Testis (tissue), 2 donors: ENCODE data around the gene GSTA5.

ENCODE experiments used
- POLR2A ChIP-seq: fragments of 450-650 bp; IDR thresholded peaks from one replicate; pipeline ENCODE4 v1.6.1; 2017; ENCODE audit warnings: antibody characterized with exemption, mild to moderate bottlenecking, moderate library complexity
- TF ChIP-seq, protein P1 (sequence below), 3 experiments: fragments of 450-650 bp in 2 of 3; fragments of 200-600 bp in 1 of 3; sonication (generic) in 1 of 3; IDR thresholded peaks; one replicate each; pipeline ENCODE4 v1.5.1; 2016 to 2019; ENCODE audit warnings: antibody characterized with exemption in 3 of 3, mild to moderate bottlenecking in 2 of 3, moderate library complexity in 1 of 3

DNA sequence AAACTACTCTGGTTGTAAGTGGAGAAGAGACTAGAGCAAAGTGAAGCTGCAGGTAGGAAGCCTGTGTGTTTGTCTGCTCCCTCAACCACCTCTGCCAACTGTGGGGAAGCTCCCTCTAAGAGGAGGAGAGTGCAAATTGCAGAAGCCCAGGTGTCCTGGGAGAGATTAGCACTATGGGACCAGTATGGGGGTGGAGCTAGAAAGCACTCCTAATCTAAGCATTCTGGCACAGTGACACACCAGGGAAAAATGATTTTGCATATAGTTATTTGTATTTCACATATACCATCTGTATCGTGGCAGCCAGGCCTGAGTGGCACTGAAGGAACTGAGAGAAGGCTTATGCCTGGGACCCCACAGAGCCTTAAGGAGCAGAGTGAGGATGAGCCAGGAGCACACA is 49.8 kb downstream of the GSTA5 start:
- TF ChIP-seq, protein P1, sequence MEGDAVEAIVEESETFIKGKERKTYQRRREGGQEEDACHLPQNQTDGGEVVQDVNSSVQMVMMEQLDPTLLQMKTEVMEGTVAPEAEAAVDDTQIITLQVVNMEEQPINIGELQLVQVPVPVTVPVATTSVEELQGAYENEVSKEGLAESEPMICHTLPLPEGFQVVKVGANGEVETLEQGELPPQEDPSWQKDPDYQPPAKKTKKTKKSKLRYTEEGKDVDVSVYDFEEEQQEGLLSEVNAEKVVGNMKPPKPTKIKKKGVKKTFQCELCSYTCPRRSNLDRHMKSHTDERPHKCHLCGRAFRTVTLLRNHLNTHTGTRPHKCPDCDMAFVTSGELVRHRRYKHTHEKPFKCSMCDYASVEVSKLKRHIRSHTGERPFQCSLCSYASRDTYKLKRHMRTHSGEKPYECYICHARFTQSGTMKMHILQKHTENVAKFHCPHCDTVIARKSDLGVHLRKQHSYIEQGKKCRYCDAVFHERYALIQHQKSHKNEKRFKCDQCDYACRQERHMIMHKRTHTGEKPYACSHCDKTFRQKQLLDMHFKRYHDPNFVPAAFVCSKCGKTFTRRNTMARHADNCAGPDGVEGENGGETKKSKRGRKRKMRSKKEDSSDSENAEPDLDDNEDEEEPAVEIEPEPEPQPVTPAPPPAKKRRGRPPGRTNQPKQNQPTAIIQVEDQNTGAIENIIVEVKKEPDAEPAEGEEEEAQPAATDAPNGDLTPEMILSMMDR (IDR thresholded peaks at IDR 0.05): no peak
- no peak for TF ChIP-seq POLR2A
